ENCODE data around the gene CFH. TPM values are rescaled to one million over a fixed set of nuclear protein-coding genes. Genes with fewer than 3 reads are reported as not detected.
"Not testable (repeated sequence)": the region's sequence is repeated elsewhere in the genome, so short reads cannot be mapped to it uniquely, and the experiment has no call there.

Gene CFH
- total RNA-seq, 4 donors from 2014 or later = 9.2 to 90.6 (median 43.8) TPM

- TF ChIP-seq POLR2A (IDR thresholded peaks at IDR 0.05) = no peak
- TF ChIP-seq CTCF (IDR thresholded peaks at IDR 0.05) = no peak
- 89 to 91% methylated on average over 2 of the region's 2 CpGs for WGBS, 2 donors
- no peak for DNase-seq
- Histone ChIP-seq H3K4me1 (no peaks in the 10 kb centered on the region), H3K9me3 (no peaks in the 10 kb centered on the region), H3K4me3 (no peak overlapping the region), H3K27ac (no peak overlapping the region), H3K36me3 (no peaks in the 10 kb centered on the region), H3K27me3 (no peaks in the 10 kb centered on the region)
- intact Hi-C loops (cut with DNase I) = no loop called here
Measured at GRCh38 chr1:196638466-196638865, 13.4 kb upstream of the CFH start.

- H3K4me3 ChIP-seq; DNase-seq; H3K9me3 ChIP-seq; intact Hi-C loops (cut with DNase I); H3K27me3 ChIP-seq; H3K4me1 ChIP-seq; H3K36me3 ChIP-seq; H3K27ac ChIP-seq: not testable (repeated sequence)
- 84 to 90% methylated on average over 5 of the region's 5 CpGs for WGBS, 2 donors
Measured at GRCh38 chr1:196639291-196639690, 12.6 kb upstream of the CFH start.

- no peaks in the 10 kb centered on the region for H3K36me3 ChIP-seq
- H3K27ac ChIP-seq = no peak overlapping the region
- intact Hi-C loops (cut with DNase I) = no loop called here
- H3K4me3 ChIP-seq = no peak overlapping the region
- DNase-seq = no peak
- TF ChIP-seq CTCF (IDR thresholded peaks at IDR 0.05) (no peak), POLR2A (IDR thresholded peaks at IDR 0.05) (no peak)
- H3K9me3 ChIP-seq = no peaks in the 10 kb centered on the region
- H3K4me1 ChIP-seq = no peaks in the 10 kb centered on the region
- 88 to 90% methylated on average over 1 of the region's 1 CpG for WGBS, 2 donors
- H3K27me3 ChIP-seq = no peaks in the 10 kb centered on the region
Measured at GRCh38 chr1:196640976-196641375, 10.9 kb upstream of the CFH start.

- Histone ChIP-seq H3K4me3 (no peak overlapping the region), H3K36me3 (no peaks in the 10 kb centered on the region), H3K4me1 (peaks cover 0 to 24% (median 0%) of the 10 kb centered on the region in 3 donors), H3K9me3 (no peaks in the 10 kb centered on the region), H3K27ac (no peak overlapping the region), H3K27me3 (no peaks in the 10 kb centered on the region)
- 88% methylated on average over 8 to 9 of the region's 12 CpGs for WGBS, 2 donors
- DNase-seq = no peak
- TF ChIP-seq CTCF (IDR thresholded peaks at IDR 0.05) (no peak), POLR2A (IDR thresholded peaks at IDR 0.05) (no peak)
- intact Hi-C loops (cut with DNase I) = no loop called here
Measured at GRCh38 chr1:196649990-196650389, 1.9 kb upstream of the CFH start.

- DNase-seq = no peak
- Histone ChIP-seq H3K36me3 (no peaks in the 10 kb centered on the region), H3K9me3 (no peaks in the 10 kb centered on the region), H3K4me3 (no peak overlapping the region), H3K27me3 (no peaks in the 10 kb centered on the region), H3K4me1 (peaks cover 0 to 27% (median 0%) of the 10 kb centered on the region in 3 donors), H3K27ac (no peak overlapping the region)
- TF ChIP-seq POLR2A (IDR thresholded peaks at IDR 0.05) = no peak
- TF ChIP-seq CTCF (IDR thresholded peaks at IDR 0.05) = no peak
- WGBS, 2 donors = 77 to 91% methylated on average over 3 to 12 of the region's 12 CpGs
- intact Hi-C loops (cut with DNase I) = no loop called here
Measured at GRCh38 chr1:196650403-196650802, 1.4 kb upstream of the CFH start.

- 74% methylated on average over 3 of the region's 3 CpGs for WGBS, 2 donors
- Histone ChIP-seq H3K4me1 (peaks cover 0 to 27% (median 0%) of the 10 kb centered on the region in 3 donors), H3K9me3 (no peaks in the 10 kb centered on the region), H3K36me3 (no peaks in the 10 kb centered on the region), H3K27ac (peak overlapping the region; percentile 45 to 71 (median 62)), H3K4me3 (peak overlapping the region in 3 of 4 donors; percentile 33 to 60 (median 37)), H3K27me3 (no peaks in the 10 kb centered on the region)
- DNase-seq = no peak
- TF ChIP-seq CTCF (IDR thresholded peaks at IDR 0.05) = no peak
- TF ChIP-seq POLR2A (IDR thresholded peaks at IDR 0.05) = no peak
- intact Hi-C loops (cut with DNase I) = no loop called here
Measured at GRCh38 chr1:196651079-196651478, 764 bp upstream of the CFH start.

All from esophagus squamous epithelium (tissue), 5 donors.